HT1080 (cell line): ENCODE results near the gene GTF2H3. TPM values are rescaled to one million over a fixed set of nuclear protein-coding genes. Genes with fewer than 3 reads are reported as not detected.
"Not testable (repeated sequence)": the region's sequence is repeated elsewhere in the genome, so short reads cannot be mapped to it uniquely, and the experiment has no call there.

ENCODE experiments used
- DNase-seq: peaks from one replicate; pipeline ENCODE4 v3.0.0-alpha.2; 2015; ENCODE audit warnings: low read depth
- polyA plus RNA-seq, 2 experiments: library from polyadenylated mRNA; depleted of rRNA; stranded (reverse); fragments of >200 nt; gene quantifications; 2 replicates each; pipeline ENCODE4 v1.2.3, GENCODE V29; 2015
- total RNA-seq: library from RNA; depleted of rRNA; stranded (reverse); fragments of >200 nt; shearing (Covaris generic); gene quantifications from 2 replicates; pipeline ENCODE4 v1.2.3, GENCODE V29; 2014; rRNA removed

Gene GTF2H3
- 48.7 and 63.1 TPM in 2 replicates for total RNA-seq
- polyA plus RNA-seq (2015; cell fraction: cytosol; rRNA removed), result 77.2 and 90.3 TPM in 2 replicates
- polyA plus RNA-seq (2015; cell fraction: nucleus; rRNA removed), result 82.8 and 105 TPM in 2 replicates

DNA sequence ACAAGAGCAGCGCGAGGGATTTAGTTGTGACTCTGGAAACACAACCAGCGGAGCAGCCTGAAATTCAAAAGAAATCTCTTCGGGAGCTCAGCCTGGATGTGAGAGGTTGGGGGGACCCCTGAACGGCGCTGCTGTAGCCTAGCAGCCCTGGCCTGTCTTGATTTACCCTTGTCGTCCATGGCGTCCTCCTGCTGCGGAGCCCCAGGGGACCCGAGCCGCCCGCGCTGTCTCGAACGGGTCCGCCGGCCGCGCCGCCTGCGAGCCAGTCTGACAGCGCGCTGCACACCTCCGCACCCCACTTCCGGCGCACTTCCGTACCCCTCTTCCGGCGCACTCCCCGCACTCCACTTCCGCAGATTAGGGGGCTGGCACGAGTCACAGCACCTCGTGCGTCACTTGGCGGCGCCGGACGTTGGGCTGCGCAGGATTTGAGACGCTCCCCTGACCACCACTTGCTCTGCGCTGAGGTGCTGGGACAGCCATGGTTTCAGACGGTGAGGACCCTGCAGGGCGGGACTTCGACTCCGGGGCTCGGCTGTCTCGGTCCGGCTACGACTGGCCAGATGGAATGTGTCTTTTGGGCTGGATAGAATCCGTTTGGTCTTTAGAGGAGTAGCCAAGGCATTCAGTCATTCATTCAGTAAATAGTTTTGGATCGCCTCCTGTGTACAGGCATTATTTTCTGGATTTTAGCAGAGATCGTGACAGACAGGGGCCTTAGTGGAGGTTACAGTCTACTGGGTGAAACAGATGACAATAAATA lies at the start of gene GTF2H3, which contains the start of gene EIF2B1:
Gene GTF2H3 (plus strand): TSS at position 451 of the 763 bp plus-strand sequence. CDS start 31 bp downstream, at position 482.
Gene EIF2B1 (minus strand): TSS at position 308 of the 763 bp plus-strand sequence. CDS start 129 bp downstream, at position 179.
- peak; percentile 98 for DNase-seq

DNA sequence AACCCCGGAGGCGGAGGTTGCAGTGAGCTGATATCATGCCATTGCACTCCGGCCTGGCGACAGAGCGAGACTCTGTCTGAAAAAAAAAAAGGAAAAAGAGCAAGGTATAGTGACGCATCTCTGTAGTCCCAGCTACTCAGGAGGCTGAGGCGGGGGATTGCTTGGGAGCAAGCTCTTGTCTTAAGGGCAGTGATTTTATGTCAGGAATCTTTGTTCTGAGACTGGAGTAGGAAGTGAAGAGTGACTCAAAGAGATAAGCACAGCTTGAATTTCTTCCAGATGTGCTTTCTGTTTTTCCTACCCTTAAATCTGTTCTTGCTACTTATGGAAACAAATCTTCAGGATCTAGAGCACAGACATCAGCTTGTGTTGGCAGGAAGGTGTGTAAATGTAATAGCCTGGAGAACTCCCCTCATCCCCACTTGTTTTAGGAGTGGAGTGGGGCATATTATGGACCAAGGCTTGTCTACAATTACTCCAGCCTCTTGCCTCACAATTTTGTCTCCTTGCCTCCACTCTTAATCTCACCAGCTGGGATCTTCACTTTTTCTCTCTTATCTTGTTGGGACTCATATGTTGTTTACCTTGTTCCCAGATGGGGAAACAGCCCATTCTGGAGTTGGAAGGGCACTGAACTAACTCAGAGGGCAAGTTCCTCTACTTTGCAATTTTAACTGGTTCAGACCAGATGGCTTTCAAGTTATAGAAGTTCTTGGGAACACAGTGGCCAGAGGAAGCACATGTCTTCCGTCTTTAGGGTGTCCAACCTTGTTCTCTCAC lies 41.7 kb upstream of the GTF2H3 start:
- DNase-seq, result peak; percentile 24

DNA sequence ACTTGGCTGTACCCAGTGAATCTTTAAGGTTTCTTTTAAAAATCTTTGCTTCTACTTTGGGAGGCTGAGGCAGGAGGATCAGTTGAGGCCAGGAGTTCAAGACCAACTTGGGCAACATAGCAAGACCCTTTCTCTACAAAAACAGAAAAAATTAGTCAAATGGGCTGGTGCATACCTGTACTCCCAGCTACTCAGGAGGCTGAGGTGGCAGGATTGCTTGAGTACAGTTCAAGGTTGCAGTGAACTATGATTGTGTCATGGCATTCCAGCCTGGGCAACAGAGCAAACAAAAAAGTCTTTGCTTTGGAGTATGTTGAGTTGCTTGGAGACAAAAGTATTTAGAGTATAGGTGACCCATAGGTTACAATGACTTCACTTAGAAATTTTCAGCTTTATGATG lies 37.9 kb upstream of the GTF2H3 start:
- DNase-seq, result no peak

DNA sequence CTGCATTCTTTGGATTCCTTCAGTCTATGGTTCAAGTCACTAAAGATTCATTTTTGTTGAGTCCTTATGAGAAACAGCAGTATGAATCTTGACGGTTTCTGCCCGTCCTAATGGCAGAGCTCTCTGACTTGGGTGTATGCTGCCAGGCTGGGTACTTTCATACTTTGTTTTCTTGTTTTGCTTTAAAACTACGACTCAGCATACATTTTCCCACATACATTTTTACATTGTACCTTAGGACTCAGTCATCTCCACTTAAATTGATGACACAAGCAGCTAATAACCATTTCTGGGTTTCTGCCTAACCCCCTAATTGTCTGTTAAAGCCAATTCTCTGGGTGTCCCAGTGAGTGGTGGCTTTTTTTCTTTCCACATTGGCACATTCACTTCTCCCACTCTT lies 36.5 kb upstream of the GTF2H3 start:
- no peak for DNase-seq

DNA sequence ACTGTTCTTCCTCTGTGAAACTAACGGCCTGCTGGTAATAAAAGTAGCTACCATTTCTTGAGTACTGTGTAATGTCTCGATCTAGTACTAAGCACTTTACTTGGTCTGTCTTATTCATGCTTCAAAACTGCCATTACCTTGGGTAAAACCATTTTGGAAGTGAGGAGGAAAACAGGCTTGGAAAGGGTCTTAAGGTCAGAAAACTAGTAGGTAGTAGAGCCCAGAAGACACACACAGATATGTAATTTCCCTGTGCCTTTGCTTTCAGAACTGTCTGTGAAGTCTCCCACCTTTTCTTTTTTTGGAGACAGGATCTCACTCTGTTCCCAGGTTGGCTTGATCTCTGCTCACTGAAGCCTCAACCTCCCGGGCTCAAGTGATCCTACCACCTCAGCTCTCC lies 35.1 kb upstream of the GTF2H3 start:
- DNase-seq, result no peak

DNA sequence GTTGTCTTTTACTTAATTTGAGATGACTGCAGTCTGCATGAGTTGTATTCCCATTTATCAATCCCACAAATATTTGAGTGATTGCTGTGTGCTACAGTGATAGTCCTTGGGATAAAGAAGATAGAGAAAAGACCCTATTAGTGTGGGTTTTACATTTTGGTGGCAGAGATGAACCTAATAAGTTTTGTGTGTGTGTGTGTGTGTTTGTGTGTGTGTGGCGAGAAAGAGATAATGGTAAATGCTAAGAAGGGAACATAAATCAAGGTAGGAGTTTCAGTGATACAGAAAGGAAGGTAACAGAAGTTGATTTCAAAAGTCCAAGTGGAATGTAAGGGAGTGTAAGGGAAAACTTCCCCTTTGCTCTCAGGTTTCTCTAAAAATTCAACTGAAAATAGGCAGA lies 34.3 kb upstream of the GTF2H3 start:
- DNase-seq, result no peak

DNA sequence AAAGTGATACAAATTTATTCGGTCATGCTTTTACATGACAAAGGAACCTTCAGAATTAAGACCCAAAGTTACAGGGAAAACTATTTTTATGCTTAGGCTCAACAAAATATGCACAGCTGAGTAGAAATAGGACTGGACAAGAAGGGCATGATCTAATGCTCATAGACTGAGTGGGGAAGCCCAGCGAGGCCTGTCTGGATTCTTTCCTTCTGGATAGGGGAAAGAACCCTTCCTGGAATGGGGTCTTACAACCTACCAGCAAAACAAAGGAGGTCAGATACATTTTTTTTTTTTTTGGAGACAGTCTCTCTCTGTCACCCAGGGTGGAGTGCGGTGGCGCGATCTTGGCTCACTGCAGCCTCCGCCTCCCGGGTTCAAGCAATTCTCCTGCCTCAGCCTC lies 33.9 kb upstream of the GTF2H3 start:
- no peak for DNase-seq

DNA sequence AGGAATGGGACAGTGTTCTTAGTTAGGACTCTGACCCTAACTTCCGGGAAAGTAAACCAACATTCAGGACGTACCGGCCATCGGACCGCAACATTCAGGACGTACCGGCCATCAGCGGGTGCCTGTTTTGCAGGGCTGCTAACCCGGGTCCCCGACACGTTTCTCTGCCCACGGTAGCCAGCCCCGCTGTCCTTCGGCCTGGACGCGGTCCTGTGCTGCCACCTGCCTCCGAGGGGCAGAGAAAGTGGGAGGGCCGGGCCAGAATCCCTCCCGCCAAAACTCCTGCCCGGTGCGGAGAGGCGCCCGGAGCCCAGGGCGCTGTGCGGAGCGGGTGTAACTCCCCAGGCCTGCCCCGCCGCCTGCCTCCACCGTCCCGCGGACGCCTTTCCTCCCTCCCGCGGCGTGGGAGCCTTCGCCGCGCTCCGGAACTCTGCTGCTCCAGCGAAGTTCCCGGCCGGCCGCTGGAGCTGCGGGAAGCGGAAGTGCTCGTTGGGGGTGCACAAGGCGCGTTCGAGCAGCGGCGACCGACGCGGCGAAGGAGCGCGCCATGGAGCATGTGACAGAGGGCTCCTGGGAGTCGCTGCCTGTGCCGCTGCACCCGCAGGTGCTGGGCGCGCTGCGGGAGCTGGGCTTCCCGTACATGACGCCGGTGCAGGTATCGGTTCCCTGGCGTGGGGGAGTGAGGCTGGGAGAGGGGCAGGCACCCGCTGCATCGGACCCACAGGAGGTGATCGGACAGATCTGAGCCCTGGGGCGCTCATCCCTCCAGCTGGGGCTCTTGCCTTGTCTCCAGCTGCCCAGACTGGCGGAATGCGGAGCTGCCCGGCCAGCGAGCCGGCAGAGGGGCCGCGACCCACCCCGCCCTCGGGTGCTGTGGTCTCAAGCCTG lies 31.8 kb upstream of the GTF2H3 start, which contains the start of gene DDX55:
Gene DDX55 (plus strand): TSS at position 498 of the 888 bp plus-strand sequence. CDS start 50 bp downstream, at position 548.
- DNase-seq, result peak; percentile 73

DNA sequence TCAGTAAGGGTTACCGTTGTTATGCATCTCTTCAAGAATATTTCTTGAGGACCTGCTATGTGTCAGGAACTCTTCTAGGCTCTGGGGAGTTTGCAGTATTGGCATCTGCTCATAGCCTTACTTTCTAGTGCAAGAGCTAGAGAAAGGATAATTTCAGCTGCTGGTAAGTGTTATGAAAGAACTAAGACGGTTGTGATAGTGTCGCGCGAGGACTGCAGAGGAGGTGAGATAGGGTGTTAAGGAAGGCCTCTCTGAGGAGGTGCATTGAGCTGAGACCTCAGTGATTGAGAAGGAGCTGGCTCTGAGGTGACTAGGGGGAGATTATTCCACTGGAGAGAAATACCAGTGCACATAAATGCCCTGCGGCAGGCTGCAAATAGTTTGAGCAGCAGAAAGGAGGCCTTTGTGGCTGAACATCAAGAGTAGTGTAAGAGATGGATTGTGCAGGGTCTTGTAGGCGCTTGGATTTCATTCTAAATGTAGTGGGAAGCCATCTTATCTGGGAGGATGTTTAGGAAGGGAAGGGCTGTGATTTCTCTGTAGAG lies 30.9 kb upstream of the GTF2H3 start:
- DNase-seq, result no peak

DNA sequence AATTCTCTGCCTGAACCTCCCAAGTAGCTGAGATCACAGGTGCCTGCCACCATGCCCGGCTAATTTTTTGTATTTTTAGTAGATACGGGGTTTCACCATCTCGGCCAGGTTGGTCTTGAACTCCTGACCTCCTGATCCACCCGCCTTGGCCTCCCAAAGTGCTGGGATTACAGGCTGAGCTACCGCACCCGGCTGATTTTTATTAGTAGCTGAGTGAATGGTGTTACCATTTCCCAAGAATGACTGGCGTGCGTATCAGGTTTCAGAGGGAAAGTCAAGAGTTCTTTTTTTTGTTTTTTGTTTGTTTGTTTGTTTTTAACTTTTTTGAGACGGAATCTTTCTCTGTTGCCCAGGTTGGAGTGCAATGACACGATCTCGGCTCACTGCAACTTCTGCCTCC lies 30.1 kb upstream of the GTF2H3 start:
- not testable (repeated sequence) for DNase-seq

DNA sequence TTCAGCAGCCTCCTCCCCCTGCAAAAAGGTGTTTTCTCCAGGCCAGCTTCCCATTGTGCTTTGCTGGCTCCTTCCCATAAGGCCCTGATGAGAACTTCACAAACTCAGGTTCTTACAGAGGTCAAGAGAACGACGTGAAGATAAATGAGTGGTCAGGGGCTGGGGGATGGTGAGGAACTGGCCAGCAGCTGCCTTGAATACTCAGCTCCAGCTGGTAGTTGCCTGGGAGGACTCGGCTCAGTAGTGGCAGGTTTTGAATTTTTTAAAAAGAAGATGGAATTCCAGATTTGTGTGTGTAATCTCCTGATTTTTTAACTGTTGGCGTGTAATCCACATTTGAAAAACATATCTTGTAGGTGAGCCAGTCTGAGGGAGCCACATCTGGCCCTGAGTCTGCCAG lies 25.9 kb upstream of the GTF2H3 start:
- DNase-seq, result no peak

DNA sequence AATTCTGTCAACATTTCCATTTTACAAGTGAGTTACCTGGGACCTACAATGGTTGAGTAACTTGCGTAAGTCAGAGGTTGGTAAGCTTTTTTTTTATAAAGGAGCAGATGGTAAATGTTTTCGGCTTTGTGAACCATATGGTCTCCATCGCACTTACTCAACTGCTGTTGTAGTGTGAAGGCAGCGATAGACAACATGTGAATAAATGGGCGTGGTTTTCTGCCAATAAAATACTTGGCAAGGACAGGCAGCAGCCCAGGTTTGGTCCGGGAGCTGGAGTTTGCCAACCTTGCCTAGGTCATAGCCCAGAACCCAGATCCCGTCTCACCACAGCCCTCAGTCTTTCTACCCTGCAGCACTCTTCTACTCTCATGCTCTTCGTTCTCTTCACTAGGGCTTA lies 25.4 kb upstream of the GTF2H3 start:
- DNase-seq, result no peak

DNA sequence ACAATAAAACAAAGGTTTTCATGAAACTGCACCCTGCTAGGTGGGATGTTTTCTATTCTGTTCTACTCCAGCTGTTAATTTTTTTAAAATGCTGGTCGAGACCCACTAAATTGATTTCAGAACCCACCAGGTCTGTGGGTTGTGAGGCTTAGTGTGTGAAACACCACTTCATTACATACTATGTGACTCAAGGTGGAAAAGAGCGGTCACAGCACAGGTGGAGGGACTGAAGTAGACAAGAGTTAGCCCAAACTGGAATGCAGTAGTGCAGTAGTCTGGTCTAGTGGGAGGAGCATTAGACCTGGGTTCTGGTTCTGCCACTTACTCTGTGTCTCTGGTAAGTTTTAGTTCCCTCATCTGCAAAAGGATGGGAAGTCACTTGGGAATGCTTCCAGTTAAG lies 19.5 kb upstream of the GTF2H3 start:
- DNase-seq, result no peak

DNA sequence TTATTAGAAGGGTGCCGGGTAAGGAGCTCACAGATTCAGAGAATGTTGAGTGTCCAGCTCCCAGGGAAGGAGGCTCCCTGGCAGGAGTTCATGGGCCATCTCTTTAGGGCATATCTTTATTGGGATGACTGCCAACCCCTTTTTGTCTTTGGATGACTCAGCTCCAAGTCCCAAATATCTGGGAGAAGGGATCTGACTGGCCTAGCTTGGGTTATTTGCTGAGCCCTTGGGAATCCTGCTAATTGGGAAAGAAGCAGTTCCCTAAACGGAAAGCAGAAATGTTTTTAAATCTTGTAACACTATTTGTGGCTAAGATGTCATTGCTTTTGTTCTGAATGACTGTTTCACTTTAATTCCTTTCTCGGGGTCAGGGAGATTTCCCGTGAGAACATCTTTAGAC lies 19.1 kb upstream of the GTF2H3 start:
- peak; percentile 13 for DNase-seq

DNA sequence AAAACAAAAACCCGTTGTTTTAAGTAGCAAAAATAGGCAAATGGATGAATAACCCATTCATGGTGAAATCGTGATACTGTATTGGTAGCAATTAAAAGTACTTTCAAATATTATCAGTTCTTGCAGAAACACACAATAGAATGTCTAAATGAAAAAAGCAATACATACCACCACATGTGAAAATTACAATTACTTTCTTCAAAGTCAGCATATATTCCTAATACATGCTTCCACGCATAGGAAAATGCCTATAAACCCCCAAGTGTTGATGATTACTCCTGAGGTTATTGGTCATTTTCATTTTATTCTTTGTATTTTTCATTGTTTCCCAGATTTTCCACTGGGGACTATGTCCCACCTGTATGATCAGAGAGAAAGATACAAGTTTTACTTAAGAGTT lies 16.5 kb upstream of the GTF2H3 start:
- DNase-seq, result no peak

DNA sequence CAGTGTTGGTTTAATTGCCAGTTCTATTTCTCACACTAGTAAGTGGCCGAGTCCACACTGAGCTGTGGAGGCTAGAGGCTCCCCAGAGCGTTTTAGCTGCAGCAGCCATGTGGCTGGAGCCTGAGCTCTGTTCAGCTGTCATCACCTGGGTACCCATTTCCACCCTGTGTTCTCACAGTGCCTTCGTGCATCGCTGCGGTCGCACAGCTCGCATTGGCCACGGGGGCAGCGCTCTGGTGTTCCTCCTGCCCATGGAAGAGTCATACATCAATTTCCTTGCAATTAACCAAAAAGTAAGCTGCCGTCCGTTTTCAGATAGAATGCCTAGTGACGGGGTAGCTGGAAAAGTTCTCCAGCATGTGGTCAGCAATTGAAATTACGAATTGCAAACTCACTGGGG lies 16.0 kb upstream of the GTF2H3 start:
- no peak for DNase-seq

DNA sequence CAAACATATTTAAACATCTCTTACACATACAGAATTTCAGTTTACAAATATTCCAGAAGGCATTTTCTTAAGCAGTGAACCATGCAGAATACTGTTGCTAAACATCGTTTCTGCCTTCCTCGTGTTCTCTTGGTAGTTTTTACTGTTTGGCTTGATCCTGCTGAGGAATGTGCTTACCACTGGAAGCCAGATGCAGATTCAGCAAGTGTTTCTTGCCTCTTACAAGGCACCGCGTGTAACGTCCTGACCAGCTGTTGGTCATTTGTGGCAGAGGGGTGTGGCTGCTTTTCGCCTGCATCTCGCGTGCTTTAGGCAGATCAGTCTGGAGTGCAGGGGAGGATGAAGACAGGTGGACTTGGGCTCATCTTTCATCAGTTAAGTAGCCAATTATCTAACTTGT lies 12.5 kb upstream of the GTF2H3 start:
- DNase-seq, result no peak

DNA sequence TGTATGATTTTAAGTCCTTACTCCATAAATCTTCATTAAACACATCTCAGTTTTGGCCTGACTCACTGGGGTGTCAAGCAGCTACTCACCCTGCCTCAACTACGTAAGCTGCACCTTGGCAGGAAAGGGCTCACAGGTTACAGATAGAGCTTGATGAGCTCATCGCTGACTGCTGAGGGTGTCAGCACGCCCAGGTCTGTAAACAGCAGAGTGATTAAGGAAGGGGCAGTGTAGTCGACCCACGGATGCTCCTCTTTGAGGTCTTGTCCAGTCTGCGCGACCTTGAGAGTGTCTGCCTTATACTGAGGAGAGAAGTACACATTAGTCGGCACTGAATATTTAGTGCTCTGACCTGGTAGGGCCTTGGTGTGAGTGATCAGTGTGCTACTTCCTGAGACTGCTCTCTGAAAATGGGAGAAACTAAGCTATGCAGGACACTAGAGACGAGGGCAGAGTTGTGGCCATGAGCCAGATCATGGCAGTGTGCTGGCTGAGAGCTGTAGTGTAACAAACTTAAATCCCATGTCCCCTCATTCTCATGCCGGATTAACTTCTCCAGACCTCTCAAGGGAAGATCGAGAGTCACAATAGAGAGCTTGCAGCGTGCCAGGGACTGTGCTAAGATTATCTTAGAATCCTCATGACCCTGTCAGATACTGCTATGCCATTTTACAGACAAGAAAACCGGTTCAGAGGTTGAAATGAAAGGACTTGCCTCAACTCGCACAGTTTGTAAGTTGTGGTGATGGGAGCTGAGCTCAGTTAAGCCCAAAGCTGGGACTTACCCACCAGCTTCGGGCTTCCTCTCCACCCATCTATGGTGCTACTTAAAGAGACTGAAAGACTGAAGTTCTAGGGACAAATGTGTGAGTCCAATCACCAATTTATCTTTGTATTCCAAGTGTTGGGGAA lies 11.8 kb upstream of the GTF2H3 start:
- no peak for DNase-seq

DNA sequence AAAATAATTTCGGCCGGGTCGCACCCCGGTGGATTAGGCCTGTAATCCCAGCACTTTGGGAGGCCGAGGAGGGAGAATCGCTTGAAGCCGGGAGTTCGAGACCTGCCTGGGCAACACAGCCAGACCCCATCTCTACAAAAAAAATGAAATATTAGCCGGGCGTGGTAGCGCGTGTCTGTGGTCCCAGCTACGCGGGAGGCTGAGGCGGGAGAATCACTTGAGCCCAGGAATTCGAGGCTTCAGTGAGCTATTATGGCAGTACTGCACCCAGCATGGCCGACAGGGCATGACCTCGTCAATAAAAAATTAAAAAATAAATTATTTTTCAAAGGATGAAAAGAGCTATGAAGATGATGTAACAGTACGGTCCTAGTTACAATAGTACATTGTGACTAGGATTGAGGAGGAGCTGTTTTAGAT lies 523 bp downstream of the GTF2H3 start:
- peak; percentile 18 for DNase-seq

DNA sequence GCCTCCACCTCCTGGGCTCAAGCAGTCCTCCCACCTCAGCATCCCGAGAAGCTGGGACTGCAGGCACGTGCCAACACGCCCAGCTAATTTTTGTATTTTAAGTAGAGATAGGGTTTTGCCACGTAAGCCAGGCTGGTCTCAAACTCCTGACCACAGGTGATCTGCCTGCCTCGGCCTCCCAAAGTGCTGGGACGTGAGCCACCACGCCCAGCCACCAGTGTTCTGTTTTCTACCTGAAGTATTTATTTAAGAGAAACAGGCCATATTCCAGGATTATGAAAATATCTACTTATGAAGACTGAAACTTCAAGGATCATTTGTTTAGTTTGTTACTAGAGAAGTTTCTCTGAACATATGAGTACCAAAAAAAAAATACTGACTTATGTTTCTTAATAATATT lies 10.3 kb downstream of the GTF2H3 start:
- DNase-seq, result no peak
